ENCODE data around the gene TSR3. TPM values are rescaled to one million over a fixed set of nuclear protein-coding genes. Genes with fewer than 3 reads are reported as not detected.
A peak's percentile ranks its signal among the peaks of the same experiment; 100 is the strongest.

The TSR3 gene
- total and polyA plus RNA-seq, 2 experiments from 2014 or later, result 119 to 173 TPM

- peak; percentile 83 for TF ChIP-seq CTCF (IDR thresholded peaks at IDR 0.05; ENCODE audit: low read depth, low read length)
- Histone ChIP-seq H3K27ac (no peak overlapping the region), H3K27me3 (no peaks in the 10 kb centered on the region), H3K4me1 (ENCODE audit: low read depth) (peaks cover 8% of the 10 kb centered on the region), H3K36me3 (no peaks in the 10 kb centered on the region), H3K9me3 (ENCODE audit: low read depth) (no peaks in the 10 kb centered on the region), H3K4me3 (no peak overlapping the region)
- peak; percentile 62 to 81 for DNase-seq (ENCODE audit: low read depth in 1 of 2, low spot score in 1 of 2)
These were observed 50.8 kb downstream of the TSR3 start for GRCh38 chr16:1300664-1301476.

GRCh38 chr16:1299868-1300203, 51.8 kb downstream of the TSR3 start:
- no peak overlapping the region for H3K4me3 ChIP-seq
- H3K36me3 ChIP-seq, result no peaks in the 10 kb centered on the region
- H3K27me3 ChIP-seq, result no peaks in the 10 kb centered on the region
- no peak for TF ChIP-seq CTCF (IDR thresholded peaks at IDR 0.05; ENCODE audit: low read depth, low read length)
- peaks cover 8% of the 10 kb centered on the region for H3K4me1 ChIP-seq (ENCODE audit: low read depth)
- no peak overlapping the region for H3K27ac ChIP-seq
- no peak for DNase-seq (ENCODE audit: low read depth in 1 of 2, low spot score in 1 of 2)
- H3K9me3 ChIP-seq (ENCODE audit: low read depth), result no peaks in the 10 kb centered on the region

Other genes with a start within 250 kb of the TSR3 start
- 30.4 and 66.1 TPM in 2 replicates for gene CACNA1H, start 198.8 kb downstream of the TSR3 start, total RNA-seq
- 8.9 and 16.5 TPM in 2 replicates for gene CACNA1H, start 198.8 kb downstream of the TSR3 start, polyA plus RNA-seq
- gene TPSG1, start 126.6 kb downstream of the TSR3 start, total RNA-seq, result not detected in 2 replicates
- 0.77 and 0.81 TPM in 2 replicates for gene TPSG1, start 126.6 kb downstream of the TSR3 start, polyA plus RNA-seq
- not detected in 2 replicates for gene TPSB2, start 121.7 kb downstream of the TSR3 start, total RNA-seq
- not detected in 2 replicates for gene TPSB2, start 121.7 kb downstream of the TSR3 start, polyA plus RNA-seq
- not detected in 2 replicates for gene TPSAB1, start 111.2 kb downstream of the TSR3 start, total RNA-seq
- not detected in 2 replicates for gene TPSAB1, start 111.2 kb downstream of the TSR3 start, polyA plus RNA-seq
- not detected in 2 replicates for gene TPSD1, start 95.8 kb downstream of the TSR3 start, total RNA-seq
- gene TPSD1, start 95.8 kb downstream of the TSR3 start, polyA plus RNA-seq, result not detected in 2 replicates
- gene UBE2I, start 42.2 kb downstream of the TSR3 start, total RNA-seq, result 75.4 and 81.4 TPM in 2 replicates
- 156 and 157 TPM in 2 replicates for gene UBE2I, start 42.2 kb downstream of the TSR3 start, polyA plus RNA-seq
- gene BAIAP3, start 18.2 kb downstream of the TSR3 start, total RNA-seq, result 7.4 and 8.1 TPM in 2 replicates
- 2.7 and 7.7 TPM in 2 replicates for gene BAIAP3, start 18.2 kb downstream of the TSR3 start, polyA plus RNA-seq
- gene GNPTG, start 53 bp upstream of the TSR3 start, total RNA-seq, result 60.3 and 62.7 TPM in 2 replicates
- 42.5 and 57.0 TPM in 2 replicates for gene GNPTG, start 53 bp upstream of the TSR3 start, polyA plus RNA-seq
- 19.5 and 35.7 TPM in 2 replicates for gene UNKL, start 62.8 kb upstream of the TSR3 start, total RNA-seq
- gene UNKL, start 62.8 kb upstream of the TSR3 start, polyA plus RNA-seq, result 16.5 and 20.5 TPM in 2 replicates
- gene UQCC4, start 68.9 kb upstream of the TSR3 start, total RNA-seq, result 14.3 and 18.6 TPM in 2 replicates
- 24.6 and 36.2 TPM in 2 replicates for gene UQCC4, start 68.9 kb upstream of the TSR3 start, polyA plus RNA-seq
- gene PERCC1, start 79.2 kb upstream of the TSR3 start, total RNA-seq, result 0.18 TPM in 1 of 2 replicates, not detected in the other
- gene PERCC1, start 79.2 kb upstream of the TSR3 start, polyA plus RNA-seq, result not detected in 2 replicates
- 0.32 and 1.5 TPM in 2 replicates for gene CCDC154, start 92.7 kb upstream of the TSR3 start, total RNA-seq
- gene CCDC154, start 92.7 kb upstream of the TSR3 start, polyA plus RNA-seq, result 0.49 and 0.64 TPM in 2 replicates
- 50.1 and 86.2 TPM in 2 replicates for gene CLCN7, start 123.2 kb upstream of the TSR3 start, total RNA-seq
- gene CLCN7, start 123.2 kb upstream of the TSR3 start, polyA plus RNA-seq, result 47.0 and 57.6 TPM in 2 replicates
- 0.30 and 0.49 TPM in 2 replicates for gene PTX4, start 137.1 kb upstream of the TSR3 start, total RNA-seq
- gene PTX4, start 137.1 kb upstream of the TSR3 start, polyA plus RNA-seq, result not detected in 2 replicates
- gene TELO2, start 141.5 kb upstream of the TSR3 start, total RNA-seq, result 48.2 and 51.6 TPM in 2 replicates
- gene TELO2, start 141.5 kb upstream of the TSR3 start, polyA plus RNA-seq, result 50.7 and 58.7 TPM in 2 replicates
- gene TMEM204, start 181.8 kb upstream of the TSR3 start, total RNA-seq, result 0.39 and 0.83 TPM in 2 replicates
- 0.44 and 1.6 TPM in 2 replicates for gene TMEM204, start 181.8 kb upstream of the TSR3 start, polyA plus RNA-seq